Measurements from ENCODE around the gene FAM89B. TPM values are rescaled to one million over a fixed set of nuclear protein-coding genes. Genes with fewer than 3 reads are reported as not detected.

The FAM89B gene
- total and polyA plus RNA-seq, 7 donors: 34.0 to 96.7 (median 63.3) TPM

DNA sequence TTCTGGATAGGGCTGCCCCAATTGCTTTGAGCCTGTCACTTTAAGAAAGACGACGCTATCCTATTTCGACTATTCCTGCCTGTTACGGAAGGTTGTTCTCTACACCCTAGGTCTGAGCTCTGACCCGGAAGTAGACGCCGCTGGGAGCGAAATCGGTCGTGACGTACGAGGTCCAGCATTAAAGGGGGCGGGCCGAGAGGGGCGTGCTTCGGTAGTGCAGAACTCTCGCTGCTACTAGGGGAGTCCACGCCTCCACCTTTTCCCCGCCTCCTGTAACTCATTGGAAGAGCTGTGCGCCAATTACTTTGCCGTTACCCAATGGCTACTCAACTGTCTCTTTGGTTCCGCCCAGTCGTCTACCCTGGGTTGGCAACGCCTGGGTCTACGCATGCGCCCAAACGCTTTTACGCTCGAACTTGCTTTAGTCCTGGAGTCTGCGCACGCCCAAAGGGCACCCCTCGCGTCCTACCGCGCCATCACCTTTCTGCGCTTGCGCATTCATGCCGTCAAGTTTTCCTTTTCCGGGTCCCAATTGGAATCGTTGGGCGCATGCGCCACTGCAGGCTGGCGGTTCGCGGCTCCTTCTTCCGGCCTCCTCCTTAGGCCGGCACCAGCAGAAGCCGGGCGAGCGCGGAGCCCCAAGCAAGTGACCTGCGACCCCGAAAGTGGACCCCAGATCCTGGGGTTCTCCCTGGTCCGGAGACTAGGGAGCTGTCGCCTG is 43.1 kb downstream of the FAM89B start, which contains the start of gene PCNX3:
Gene PCNX3, plus strand, starts transcription at position 548 of the 721 bp plus-strand sequence. CDS start 536 bp downstream, outside the sequence.
- Histone ChIP-seq H3K36me3 (peaks cover 28 to 44% (median 31%) of the 10 kb centered on the region in 4 donors), H3K27me3 (no peaks in the 10 kb centered on the region), H3K4me3 (peak within 1 kb of the TSS; percentile 74 to 98 (median 88)), H3K9me3 (no peaks in the 10 kb centered on the region), H3K27ac (peak within 1 kb of the TSS; percentile 89 to 95 (median 92)), H3K4me1 (peaks cover 0 to 58% (median 47%) of the 10 kb centered on the region in 4 donors)
- TF ChIP-seq, protein P1, sequence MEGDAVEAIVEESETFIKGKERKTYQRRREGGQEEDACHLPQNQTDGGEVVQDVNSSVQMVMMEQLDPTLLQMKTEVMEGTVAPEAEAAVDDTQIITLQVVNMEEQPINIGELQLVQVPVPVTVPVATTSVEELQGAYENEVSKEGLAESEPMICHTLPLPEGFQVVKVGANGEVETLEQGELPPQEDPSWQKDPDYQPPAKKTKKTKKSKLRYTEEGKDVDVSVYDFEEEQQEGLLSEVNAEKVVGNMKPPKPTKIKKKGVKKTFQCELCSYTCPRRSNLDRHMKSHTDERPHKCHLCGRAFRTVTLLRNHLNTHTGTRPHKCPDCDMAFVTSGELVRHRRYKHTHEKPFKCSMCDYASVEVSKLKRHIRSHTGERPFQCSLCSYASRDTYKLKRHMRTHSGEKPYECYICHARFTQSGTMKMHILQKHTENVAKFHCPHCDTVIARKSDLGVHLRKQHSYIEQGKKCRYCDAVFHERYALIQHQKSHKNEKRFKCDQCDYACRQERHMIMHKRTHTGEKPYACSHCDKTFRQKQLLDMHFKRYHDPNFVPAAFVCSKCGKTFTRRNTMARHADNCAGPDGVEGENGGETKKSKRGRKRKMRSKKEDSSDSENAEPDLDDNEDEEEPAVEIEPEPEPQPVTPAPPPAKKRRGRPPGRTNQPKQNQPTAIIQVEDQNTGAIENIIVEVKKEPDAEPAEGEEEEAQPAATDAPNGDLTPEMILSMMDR (IDR thresholded peaks at IDR 0.05): no peak
- TF ChIP-seq POLR2A (IDR thresholded peaks at IDR 0.05) (peak; percentile 52 to 65), EP300 (IDR thresholded peaks at IDR 0.05) (peak in 1 of 4 donors; percentile 67), POLR2AphosphoS5 (IDR thresholded peaks at IDR 0.05) (peak; percentile 79 to 88 (median 82))
- intact Hi-C loops (cut with DNase I): loop anchor here (2.0 to 10.0 kb wide), 3 partner anchors 37 to 501 kb away; partner anchors contain the start of genes FAM89B, TM7SF2 and ZNHIT2
- DNase-seq: peak; percentile 100
- 0% methylated on average over 55 of the region's 55 CpGs for WGBS, 2 donors

DNA sequence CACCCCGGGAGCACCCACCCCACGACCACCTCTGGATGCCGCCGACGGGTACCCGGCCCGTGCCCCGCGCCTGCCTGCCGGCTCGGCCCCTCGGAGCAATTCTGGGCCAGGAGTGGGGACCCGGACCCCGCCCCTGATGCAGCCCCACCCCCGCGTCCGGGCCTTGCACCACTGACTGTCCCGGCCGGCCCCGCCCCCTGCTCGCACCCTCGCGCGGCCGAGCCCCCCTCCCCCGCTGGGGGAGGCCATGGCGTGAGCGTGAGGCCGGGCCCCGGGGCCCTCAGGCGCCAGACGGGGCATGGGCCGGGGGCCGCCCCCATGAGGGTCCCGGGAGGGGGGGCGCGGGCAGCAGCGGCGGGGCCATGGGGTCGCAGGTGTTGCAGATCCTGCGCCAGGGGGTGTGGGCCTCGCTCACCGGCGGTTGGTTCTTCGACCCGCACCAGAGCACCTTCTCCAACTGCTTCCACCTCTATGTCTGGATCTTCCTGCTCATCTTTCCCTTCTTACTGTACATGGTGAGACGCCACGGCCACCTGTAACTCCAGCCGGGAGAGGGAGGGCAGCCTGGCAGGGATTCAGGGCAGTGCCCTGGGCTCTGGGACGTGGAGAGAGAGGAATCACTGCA is 43.7 kb downstream of the FAM89B start:
- Histone ChIP-seq H3K27ac (peak overlapping the region; percentile 89 to 95 (median 92)), H3K27me3 (no peaks in the 10 kb centered on the region), H3K9me3 (no peaks in the 10 kb centered on the region), H3K36me3 (peaks cover 30 to 44% (median 37%) of the 10 kb centered on the region in 4 donors), H3K4me3 (peak overlapping the region; percentile 74 to 98 (median 88)), H3K4me1 (peaks cover 0 to 51% (median 42%) of the 10 kb centered on the region in 4 donors)
- no peak for TF ChIP-seq POLR2A (IDR thresholded peaks at IDR 0.05)
- no peak for TF ChIP-seq EP300 (IDR thresholded peaks at IDR 0.05)
- no peak for TF ChIP-seq POLR2AphosphoS5 (IDR thresholded peaks at IDR 0.05)
- TF ChIP-seq, protein P1 (IDR thresholded peaks at IDR 0.05): no peak
- intact Hi-C loops (cut with DNase I): loop anchor here (2.0 to 10.0 kb wide), 3 partner anchors 37 to 501 kb away; partner anchors contain the start of genes FAM89B, TM7SF2 and ZNHIT2
- no peak for DNase-seq
- WGBS, 2 donors: 1 to 2% methylated on average over 50 of the region's 50 CpGs

DNA sequence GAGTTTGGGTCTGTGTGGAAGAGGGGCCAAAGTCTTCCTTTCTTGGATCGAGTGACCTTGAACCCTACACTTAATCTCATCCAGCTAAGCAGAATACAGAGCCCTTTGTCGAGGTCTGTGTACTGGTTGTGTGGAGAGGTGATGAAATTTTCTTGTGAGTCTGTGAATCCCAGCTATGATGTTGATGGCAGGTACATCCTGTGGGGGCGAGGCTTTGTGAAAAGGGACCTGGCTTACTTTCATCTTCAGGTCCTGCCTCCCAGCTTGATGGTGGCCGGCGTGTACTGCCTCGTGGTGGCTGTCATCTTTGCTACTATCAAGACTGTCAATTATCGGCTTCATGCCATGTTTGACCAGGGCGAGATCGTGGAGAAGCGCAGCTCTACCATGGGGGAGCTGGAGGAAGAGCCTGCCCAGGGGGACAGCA is 44.2 kb downstream of the FAM89B start:
- H3K36me3 ChIP-seq: peaks cover 30 to 47% (median 41%) of the 10 kb centered on the region in 4 donors
- intact Hi-C loops (cut with DNase I): loop anchor here (10.0 kb wide), 1 partner anchor 502 kb away; the partner anchor contains the start of genes TM7SF2 and ZNHIT2

DNA sequence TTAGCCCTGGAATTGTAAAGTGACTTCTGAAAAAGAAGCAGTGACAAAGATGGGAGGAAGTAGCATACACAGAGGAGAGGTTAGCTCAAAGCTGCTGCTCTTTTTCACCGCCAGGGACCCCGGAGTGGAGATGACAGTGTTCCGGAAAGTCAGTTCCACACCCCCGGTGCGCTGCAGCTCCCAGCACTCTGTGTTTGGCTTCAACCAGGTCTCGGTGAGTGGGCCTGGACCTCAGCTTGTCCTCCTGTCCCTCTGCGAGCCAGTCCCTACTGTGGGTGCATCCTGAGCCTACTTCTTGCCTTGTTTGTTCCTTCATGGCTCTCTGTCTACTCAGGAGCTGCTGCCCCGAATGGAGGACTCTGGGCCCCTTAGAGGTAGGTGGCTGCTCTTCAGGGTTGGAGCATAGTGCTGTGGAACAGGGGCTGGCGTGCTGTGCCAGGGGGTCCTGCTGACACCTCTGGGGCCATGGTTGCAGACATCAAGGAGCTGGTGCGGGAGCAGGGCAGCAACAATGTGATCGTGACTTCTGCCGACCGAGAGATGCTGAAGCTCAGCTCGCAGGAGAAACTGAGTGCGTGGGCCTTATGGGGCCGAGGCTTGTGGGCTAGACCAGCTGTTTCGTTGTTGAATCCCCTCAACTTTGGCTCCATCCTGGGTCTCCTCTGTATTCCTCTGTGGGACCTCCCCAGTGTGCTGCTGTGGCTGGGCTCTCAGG is 45.0 kb downstream of the FAM89B start:
- TF ChIP-seq POLR2AphosphoS5 (IDR thresholded peaks at IDR 0.05) (no peak), POLR2A (IDR thresholded peaks at IDR 0.05) (no peak), EP300 (IDR thresholded peaks at IDR 0.05) (no peak)
- TF ChIP-seq, protein P1 (IDR thresholded peaks at IDR 0.05): no peak
- Histone ChIP-seq H3K9me3 (no peaks in the 10 kb centered on the region), H3K4me1 (peaks cover 0 to 39% (median 30%) of the 10 kb centered on the region in 4 donors), H3K4me3 (peak overlapping the region in 1 of 4 donors; percentile 88), H3K36me3 (peaks cover 33 to 52% (median 42%) of the 10 kb centered on the region in 4 donors), H3K27ac (peak overlapping the region in 1 of 4 donors; percentile 92), H3K27me3 (no peaks in the 10 kb centered on the region)
- intact Hi-C loops (cut with DNase I): loop anchor here (10.0 kb wide), 1 partner anchor 502 kb away; the partner anchor contains the start of genes TM7SF2 and ZNHIT2
- DNase-seq: no peak
- WGBS, 2 donors: 91 to 92% methylated on average over 17 of the region's 17 CpGs

More for the DNA sequence above, 44.2 kb downstream of the FAM89B start:
- Histone ChIP-seq H3K27ac (peak overlapping the region; percentile 89 to 95 (median 92)), H3K27me3 (no peaks in the 10 kb centered on the region), H3K4me3 (peak overlapping the region; percentile 74 to 98 (median 88)), H3K4me1 (peaks cover 0 to 46% (median 38%) of the 10 kb centered on the region in 4 donors), H3K9me3 (no peaks in the 10 kb centered on the region)
- TF ChIP-seq, protein P1 (IDR thresholded peaks at IDR 0.05): no peak
- TF ChIP-seq POLR2A (IDR thresholded peaks at IDR 0.05) (no peak), POLR2AphosphoS5 (IDR thresholded peaks at IDR 0.05) (no peak)
- no peak for DNase-seq
- 36 to 61% methylated on average over 10 of the region's 10 CpGs for WGBS, 2 donors

Data from sigmoid colon (tissue), 7 donors.